ENCODE results near the gene ATP7B.
"Not testable (repeated sequence)": the region's sequence is repeated elsewhere in the genome, so short reads cannot be mapped to it uniquely, and the experiment has no call there.

Gene ATP7B

GRCh38 chr13:51922771-51923480 is 88.3 kb downstream of the ATP7B start:
- DNase-seq (ENCODE audit: low read depth): no peak

DNA sequence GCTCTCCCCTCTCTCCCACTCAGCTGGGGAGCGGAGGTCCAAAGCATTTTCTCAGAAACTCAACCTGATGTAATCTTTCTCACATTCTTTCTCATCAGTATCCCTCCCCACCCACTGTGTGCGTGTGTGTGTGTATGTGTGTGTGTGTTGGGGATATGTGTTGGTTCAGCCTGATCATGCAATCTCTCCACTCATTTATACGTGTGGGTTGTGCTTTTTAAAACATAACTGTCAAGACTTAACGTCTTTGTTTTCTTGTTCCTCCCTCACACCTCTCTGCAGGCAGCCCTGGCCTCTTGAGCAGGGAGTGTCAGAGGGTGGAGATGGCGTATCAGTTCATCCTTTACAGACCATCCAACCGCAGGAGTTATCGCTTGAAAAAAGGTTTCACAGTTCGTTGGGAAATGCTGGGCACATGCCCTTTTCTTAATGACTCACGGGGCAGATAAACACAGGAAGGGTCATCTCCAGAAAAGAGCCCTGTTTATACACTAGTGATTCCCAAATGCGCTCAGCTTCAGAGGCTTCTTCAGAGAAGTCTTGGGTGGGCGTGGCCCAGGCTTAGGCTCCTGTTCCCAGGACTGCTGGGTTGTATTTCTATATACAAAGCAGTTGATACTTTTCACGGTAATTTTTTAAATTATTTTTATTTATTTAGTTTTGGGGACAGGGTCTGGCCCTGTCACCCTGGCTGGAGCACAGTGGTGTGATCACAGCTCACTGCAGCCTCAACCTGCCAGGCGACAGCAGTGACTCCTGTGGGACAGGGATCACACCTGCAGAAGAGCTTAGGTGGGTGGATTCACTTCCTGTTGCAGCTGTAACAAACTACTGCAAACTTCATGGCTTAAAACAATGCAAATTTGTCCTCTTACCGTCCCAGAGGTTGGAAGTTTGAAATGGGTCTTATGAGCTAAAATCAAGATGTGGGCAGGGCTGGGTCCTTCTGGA is 89.2 kb downstream of the ATP7B start:
- no peak for DNase-seq (ENCODE audit: low read depth)

DNA sequence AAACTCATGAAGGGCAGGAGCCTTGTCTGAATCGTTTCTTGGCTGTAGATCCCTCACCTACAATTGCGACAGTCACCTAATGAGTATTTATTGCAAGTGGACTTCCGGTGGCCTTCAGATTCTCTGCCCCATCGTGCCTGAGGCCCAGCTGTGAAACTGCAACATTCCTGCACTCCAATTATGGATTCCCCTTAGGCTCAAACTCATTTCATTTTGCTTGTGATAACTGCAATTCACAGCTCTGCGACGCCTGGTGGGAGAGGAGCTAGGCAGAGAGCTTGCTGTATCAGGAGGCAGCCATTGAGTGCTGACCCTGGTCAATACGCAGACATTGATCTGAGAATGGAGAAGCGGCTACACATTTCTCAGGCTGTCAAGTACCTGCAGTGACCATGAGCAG is 90.5 kb downstream of the ATP7B start:
- no peak for DNase-seq (ENCODE audit: low read depth)

GRCh38 chr13:51920267-51920666 is 91.0 kb downstream of the ATP7B start:
- no peak for DNase-seq (ENCODE audit: low read depth)

DNA sequence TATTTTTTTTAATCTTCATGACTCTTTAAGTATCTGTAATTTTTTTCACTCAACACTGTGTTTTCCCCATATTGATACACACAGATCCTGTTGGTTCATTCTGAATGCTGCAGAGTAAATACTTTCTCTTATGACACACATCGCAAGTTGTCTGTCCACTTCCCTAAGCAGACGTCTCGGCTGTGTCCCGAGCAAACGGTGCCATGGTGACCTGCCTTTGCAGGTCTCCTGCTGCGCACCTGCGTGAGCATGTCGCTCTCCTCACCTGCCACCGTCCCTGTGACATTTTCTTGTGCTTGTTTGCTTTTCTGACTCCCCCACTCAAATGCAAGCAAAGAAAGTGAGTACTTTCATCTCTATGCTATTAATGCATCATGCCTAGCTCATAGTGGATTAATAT is 91.7 kb downstream of the ATP7B start:
- DNase-seq (ENCODE audit: low read depth): no peak

GRCh38 chr13:51916962-51917361 is 94.3 kb downstream of the ATP7B start:
- no peak for DNase-seq (ENCODE audit: low read depth)

DNA sequence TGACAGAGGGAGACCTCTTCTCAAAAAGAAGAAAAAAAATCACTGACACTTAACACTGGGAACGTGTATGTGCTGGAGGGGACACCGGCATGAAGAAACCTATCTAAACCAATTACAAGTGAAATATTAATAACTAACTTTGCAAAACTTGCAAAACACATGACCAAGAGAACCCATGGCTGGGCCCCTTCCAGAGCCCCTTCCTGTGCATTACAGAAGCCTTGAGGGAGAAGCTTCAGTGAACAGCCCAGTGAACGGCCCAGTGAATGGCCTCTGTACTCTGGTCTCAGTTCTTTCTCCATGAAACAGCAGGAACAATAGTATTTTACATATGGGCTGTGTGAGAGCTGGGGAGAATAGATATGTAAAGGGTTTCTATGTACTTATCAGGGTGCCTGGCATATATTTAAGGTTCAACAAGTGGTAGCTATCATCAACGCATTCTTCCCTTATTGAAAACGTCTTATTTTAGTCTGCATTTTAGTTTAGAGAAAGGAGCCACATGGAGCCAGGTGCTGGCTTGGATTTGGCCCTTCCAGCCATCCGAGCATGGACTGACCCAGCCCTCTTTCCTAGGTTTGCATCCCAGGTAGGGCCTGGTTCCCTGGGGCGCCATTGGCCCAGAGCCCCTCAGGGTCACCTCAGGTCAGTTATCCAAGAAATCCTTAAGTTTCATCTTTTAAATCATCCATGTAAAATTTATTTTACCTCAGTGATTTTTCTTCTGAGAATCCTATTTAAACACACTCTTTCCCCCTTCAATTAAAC is 95.0 kb downstream of the ATP7B start:
- no peak for DNase-seq (ENCODE audit: low read depth)

GRCh38 chr13:51914137-51914493 is 97.1 kb downstream of the ATP7B start:
- DNase-seq (ENCODE audit: low read depth): no peak

- no peak for DNase-seq (ENCODE audit: low read depth)
Measured at GRCh38 chr13:51913421-51914136, 97.7 kb downstream of the ATP7B start.

DNA sequence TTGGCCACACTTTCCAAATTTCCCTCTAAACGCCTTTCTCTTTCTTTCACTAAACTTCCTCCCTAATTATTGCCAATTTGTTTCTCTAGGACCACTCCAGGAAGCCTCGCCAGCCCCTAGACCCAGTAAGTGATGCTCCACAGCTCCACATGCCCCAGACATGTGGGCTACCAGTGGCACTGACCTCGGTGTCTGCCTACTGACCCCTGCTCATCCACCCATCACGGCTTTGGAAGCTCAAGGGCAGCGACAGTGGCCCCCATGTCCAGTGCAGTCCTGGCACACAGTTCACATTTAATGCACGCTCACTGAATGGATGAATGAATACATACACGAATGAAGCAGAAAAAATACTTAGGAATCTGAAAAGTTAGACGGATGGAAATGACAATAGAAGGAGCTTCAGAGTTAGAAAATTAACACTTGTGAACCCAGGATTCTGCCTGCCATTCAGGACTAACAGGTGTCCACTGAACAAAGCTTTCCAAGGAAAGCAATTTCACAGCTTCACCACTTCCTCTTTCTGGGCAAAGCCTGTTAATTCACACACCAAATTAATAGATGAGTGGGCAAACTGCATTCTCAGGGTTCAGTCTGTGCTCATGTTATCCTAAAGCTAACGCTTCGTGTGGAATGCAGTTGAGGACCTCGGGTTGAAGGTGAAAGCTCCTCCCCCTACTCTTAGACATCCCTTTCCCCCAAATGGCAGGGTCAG is 98.6 kb downstream of the ATP7B start:
- DNase-seq (ENCODE audit: low read depth): no peak

DNA sequence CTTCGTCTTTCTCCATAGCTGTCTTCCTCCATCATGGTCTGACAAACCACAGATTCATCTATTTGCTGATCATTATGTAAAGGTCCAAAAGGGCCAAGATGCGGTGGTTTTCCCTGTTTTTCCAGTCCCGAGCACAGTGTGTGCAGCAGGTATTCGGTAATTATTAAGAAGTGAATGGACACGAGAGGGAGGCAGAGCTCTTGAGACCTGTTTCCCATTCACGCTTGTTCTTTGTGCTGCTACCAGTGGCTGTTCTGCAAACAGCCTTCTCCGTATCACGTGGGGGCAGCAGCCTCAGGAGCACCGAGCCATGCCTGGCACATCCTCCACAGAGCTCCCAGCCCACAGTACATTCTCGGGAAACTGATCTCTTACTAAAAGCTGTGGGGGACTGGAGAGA is 99.2 kb downstream of the ATP7B start:
- no peak for DNase-seq (ENCODE audit: low read depth)

GRCh38 chr13:51910508-51910907 is 100.7 kb downstream of the ATP7B start:
- DNase-seq (ENCODE audit: low read depth): no peak

DNA sequence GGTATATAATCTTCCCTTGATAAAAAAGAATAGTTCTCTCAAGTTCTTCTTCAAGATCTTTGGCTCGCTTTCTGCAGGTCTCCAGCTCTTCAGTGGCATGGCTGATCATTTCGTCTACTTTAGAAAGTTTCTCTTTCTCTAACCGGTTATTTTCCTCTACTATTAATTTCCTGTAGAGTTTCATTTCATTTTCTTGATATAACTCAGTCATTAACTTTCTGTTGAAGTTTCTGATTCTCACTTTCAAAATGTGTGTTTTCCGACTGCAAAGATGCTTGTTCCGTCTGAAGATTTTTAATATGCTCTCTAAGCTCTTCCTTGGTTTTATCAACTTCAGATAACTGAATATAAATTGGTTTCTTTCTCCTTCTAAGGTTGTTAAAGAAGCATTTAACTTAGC is 102.0 kb downstream of the ATP7B start:
- not testable (repeated sequence) for DNase-seq (ENCODE audit: low read depth)

- no peak for DNase-seq (ENCODE audit: low read depth)
Measured at GRCh38 chr13:51907040-51907732, 104.1 kb downstream of the ATP7B start.

GRCh38 chr13:51906581-51906980 is 104.7 kb downstream of the ATP7B start:
- DNase-seq (ENCODE audit: low read depth): no peak

DNA sequence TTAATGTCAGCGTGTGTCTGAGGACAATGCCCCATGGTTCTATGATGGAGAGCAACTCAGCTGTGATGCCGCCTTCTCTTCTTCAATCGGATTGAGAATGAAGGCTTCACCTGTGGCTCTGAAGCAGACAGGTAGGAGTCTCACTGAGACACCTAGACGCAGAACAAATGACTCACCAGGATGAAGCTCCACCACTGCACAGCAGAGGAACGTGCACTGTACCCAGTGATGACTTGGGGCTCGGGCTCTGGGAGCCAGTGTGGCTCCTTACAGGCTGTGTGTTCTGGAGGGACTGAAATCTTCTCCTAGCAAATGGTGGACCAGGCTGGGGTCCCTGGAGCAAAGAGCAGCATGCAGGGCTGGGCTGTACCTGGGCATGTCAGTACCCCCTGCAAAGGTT is 105.5 kb downstream of the ATP7B start:
- DNase-seq (ENCODE audit: low read depth): no peak

DNA sequence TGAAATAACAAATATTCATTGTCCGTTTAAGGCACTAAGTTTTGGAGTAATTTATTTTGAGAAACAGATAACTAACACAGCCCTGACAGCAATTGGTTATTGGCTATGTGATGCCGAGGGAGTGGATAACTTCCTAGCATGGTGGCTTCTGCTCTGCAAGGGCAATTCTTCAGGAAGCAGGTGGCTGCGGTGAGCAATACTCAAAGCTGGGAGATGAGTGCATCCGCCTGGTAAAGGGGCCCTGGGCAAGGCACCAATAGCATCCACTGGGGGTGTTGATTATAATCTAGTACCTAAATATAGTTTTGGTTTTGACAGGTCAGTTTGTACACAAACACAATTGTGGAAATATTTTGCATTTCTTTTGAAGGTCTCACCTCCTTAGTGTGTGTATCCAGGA is 108.5 kb downstream of the ATP7B start:
- no peak for DNase-seq (ENCODE audit: low read depth)

DNA sequence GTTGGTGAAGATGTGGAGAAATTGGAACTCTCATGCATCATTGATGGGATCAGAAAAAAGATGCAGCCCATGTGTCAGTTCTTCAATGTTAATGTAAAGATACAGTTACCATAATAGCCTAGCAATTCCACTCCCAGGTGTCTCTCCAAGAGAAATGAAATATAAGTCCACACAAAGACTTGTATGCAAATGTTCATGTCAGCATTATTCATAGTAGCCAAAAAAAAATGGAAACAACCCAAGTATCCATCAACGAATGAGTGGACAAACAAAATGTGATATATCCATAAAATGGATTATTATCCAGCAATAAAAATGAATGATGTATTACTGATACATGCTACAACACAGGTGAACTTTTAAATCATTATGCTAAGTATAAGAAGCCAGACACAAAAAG is 110.8 kb downstream of the ATP7B start:
- no peak for DNase-seq (ENCODE audit: low read depth)

GRCh38 chr13:51895906-51896888 is 115.1 kb downstream of the ATP7B start:
- DNase-seq (ENCODE audit: low read depth): no peak

DNA sequence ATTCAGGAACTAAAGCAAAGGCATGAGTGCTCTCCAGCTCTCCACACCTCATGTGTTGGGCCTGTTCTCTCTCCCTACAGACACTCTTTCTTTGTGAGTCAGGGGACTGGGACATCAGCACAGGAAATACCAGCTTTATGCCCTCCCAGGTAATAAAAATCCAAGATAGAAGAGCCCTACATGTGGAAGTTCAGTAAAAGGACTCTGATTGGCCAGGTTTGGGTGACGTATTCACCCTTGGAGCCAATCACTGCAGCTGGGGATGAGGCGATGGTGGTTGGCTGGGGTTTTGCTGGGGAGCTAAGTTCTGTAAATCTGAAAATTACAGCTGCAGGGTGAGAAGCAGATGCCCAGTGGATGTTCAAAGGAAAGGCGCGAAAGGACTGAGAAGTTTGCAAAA is 117.0 kb downstream of the ATP7B start:
- DNase-seq (ENCODE audit: low read depth): no peak

All from stimulated activated CD4-positive, alpha-beta T cell treated with anti-CD3 and anti-CD28 coated beads, Interleukin-2, amount 100 ng/mL, for 4 hours (primary cell).